ENCODE data around the gene CCR1. TPM values are rescaled to one million over a fixed set of nuclear protein-coding genes. Genes with fewer than 3 reads are reported as not detected.
"Not testable (repeated sequence)": the region's sequence is repeated elsewhere in the genome, so short reads cannot be mapped to it uniquely, and the experiment has no call there.

CCR1 gene
- total RNA-seq, 1 donor from 2014 or later, result 2.7 TPM

DNA sequence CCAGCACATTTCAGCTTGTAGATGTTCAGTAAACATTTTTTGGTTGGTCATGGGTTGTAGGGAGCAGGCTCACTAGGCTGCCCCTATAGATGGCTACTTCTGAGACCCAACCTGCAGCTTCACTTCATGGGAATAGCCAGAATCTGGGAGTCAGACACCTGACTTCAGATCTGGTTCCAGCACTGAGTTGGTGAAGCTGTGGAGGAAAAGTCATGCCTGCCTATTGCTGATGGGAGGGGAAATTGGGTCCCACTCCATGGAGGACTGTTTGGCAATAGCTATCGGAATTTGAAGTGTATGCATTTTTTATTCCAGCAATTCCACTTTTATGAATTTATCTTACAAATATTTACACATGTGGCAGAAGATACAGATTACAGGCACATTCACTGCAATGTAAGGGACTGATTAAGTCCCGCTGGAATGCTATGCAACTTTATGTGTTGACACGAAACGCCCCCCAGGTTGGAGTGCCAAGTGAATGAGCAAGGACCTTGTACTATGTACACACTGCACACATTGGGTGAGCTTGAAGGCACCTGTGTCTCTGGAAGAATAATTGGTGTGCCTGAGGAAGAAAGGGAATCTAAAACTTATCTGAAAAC, 7.8 kb upstream of the CCR1 start:
- ATAC-seq (ENCODE audit: poor library complexity) (no peak), DNase-seq (no peak)
- intact Hi-C loops (cut with DNase I), result no loop called here

GRCh38 chr3:46214751-46215352, 6.7 kb upstream of the CCR1 start:
- ATAC-seq (ENCODE audit: poor library complexity) (no peak), DNase-seq (no peak)
- intact Hi-C loops (cut with DNase I), result no loop called here

- ATAC-seq (ENCODE audit: poor library complexity) (no peak), DNase-seq (no peak)
- intact Hi-C loops (cut with DNase I), result no loop called here
Measured at GRCh38 chr3:46213201-46213600, 5.1 kb upstream of the CCR1 start.

- DNase-seq (no peak), ATAC-seq (ENCODE audit: poor library complexity) (no peak)
- intact Hi-C loops (cut with DNase I), result no loop called here
Measured at GRCh38 chr3:46212101-46212500, 4.0 kb upstream of the CCR1 start.

DNA sequence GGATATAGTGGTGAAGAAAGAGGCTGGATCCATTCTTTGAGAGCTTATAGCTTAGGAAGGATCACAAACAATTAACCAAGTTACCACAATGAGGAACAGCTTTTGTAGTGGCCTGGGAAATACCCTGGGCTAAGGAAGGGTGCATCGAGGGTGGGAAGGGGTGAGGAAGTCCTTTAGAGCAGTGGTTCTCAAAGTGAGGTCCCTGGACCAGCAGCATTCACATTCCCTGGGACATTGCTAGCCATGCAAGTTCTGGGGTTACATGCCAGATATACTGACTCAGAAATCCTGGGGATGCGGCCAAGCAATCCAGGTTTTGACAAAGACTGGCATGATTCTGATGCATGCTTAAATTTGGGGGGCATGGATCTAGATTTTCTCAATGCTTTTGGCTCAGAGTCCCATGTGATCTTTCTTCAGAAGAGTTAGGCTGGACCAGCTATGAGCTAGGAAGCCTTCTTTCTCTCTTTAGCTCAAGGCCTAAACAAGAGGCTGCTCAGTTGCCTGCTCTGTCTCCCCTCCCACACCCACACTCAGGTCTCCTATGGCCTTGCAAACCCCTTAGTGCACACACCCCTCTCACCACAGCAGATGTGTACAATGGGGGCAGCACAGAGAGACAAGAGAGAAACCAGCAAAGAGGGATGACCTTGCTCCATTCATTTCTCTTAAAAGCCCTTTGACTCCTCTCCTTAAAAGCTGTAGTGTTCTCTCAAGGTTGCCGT, 1.8 kb upstream of the CCR1 start:
- intact Hi-C loops (cut with DNase I), result no loop called here
- DNase-seq, result no peak
- ATAC-seq (ENCODE audit: poor library complexity), result no peak

- no peak for DNase-seq
- intact Hi-C loops (cut with DNase I), result no loop called here
- no peak for ATAC-seq (ENCODE audit: poor library complexity)
Measured at GRCh38 chr3:46209053-46209452, 940 bp upstream of the CCR1 start.

GRCh38 chr3:46207514-46207913, 599 bp downstream of the CCR1 start:
- DNase-seq; ATAC-seq (ENCODE audit: poor library complexity); intact Hi-C loops (cut with DNase I): not testable (repeated sequence)

GRCh38 chr3:46206282-46207015, 1.7 kb downstream of the CCR1 start:
- intact Hi-C loops (cut with DNase I), result no loop called here
- ATAC-seq (ENCODE audit: poor library complexity) (peak; percentile 24), DNase-seq (no peak)

DNA sequence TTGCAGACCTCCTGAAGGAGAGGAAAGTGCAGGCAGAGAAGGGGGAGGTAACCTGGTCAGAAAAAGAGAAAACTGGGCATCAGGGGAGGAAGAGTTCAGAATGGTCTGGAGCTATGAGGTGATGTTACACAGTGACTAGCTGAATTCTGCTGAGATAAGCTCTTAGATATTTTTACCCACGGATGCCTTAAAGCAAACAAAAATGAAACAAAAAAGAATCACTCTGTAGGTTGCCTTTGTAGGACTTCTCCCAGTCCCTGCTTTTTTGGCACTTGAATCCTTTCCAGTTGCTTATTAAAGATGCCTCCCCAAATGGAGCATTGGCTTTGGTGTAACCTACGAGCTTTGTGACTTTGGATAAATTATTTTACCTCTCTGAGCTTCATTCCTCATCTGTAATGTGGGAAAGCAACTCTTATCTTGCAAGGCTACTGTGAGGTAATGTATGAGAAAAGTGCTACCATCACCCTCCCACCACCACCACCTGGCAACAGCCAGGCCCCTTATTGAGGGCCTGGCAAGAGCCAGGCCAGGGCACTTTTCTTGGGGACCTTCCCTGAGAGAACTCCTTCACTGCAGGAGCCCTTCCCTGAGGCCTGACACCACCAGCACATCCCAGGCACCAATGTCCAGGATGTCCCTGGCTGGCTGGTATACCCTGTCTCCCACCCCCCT, 2.7 kb downstream of the CCR1 start:
- no peak for DNase-seq
- intact Hi-C loops (cut with DNase I), result no loop called here
- ATAC-seq (ENCODE audit: poor library complexity), result no peak

- ATAC-seq (ENCODE audit: poor library complexity) (no peak), DNase-seq (no peak)
- intact Hi-C loops (cut with DNase I), result no loop called here
Measured at GRCh38 chr3:46203681-46204080, 4.4 kb downstream of the CCR1 start.

GRCh38 chr3:46202535-46202934, 5.6 kb downstream of the CCR1 start:
- intact Hi-C loops (cut with DNase I), result no loop called here
- DNase-seq (no peak), ATAC-seq (ENCODE audit: poor library complexity) (no peak)

GRCh38 chr3:46200790-46201189, 7.3 kb downstream of the CCR1 start:
- no peak for ATAC-seq (ENCODE audit: poor library complexity)
- intact Hi-C loops (cut with DNase I), result no loop called here
- no peak for DNase-seq

DNA sequence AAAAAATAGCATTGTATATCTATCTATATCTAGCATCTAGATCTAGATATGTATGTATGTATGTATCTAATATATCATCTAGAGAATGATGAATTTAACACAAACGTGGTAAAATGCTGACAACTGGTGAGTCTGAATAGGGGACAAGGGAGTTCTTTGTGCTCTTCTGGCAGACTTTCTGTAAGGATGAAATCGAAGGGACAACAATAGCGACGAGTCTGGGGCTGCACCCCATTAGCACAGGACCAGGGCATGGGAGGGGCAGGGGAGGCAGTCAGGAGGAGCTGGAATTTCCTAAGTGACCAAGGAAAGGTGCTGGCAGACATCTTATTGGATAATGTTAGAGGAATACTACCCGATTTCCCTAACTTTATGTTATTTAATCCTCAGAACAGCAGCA, 7.9 kb downstream of the CCR1 start:
- no peak for DNase-seq
- intact Hi-C loops (cut with DNase I), result no loop called here
- ATAC-seq (ENCODE audit: poor library complexity), result no peak

DNA sequence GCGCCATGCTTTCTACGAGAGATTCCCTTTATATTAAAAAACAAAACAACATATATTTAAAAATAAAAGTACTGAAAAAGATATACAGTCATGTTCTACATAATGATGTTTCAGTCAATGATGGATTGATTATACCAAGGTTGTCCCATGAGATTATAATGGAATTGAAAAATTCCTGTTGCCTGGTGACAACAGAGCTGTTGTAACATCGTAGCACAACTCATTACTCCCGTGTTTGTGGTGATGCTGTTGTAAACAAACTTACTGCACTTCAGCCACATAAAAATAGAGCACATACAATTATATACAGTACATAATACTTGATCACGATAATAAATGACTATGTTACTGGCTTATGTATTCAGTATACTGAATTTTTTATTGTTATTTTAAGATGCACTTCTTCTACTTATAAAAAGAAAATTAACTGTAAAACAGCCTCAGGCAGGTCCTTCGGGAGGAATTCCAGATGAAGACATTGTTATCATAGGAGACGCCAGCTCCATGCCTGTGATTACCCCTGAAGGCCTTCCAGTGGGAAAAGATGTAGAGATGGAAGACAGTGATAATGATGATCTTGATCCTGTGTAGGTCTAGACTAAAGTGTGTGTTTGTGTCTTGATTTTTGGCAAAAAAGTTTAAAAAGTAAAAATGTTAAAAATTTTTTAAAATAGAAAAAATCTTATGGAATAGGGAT, 11.7 kb downstream of the CCR1 start:
- DNase-seq (no peak), ATAC-seq (ENCODE audit: poor library complexity) (no peak)
- intact Hi-C loops (cut with DNase I), result no loop called here

DNA sequence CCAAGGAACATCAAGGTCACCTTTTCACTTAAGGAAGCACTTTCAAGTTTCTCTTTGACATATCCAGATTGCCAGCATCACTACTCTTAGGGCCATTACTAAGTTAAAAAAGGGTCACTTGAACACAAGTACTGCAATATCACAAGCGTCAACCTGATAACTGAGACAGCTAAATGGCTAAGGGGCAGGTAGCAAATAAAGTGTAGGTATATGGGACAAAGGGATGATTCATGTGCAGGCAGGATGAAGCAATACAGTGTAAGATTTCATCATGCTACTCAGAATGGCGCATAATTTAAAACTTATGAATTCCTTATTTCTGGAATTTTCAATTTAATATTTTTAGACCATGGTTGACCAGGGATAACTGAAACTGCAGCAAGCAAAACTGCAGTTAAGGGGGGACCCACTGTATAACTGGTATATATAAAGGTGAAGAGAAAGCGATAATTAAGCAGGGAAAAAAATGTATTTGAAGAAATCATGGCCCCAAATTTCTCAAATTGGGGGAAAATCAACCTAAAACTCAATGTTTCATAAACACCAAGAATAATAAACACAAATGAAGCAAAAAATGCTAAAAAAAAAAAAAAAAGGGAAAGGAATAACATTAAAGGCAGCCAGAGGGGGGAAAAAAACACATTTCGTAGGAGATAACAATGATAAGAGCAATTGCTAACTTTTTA, 13.1 kb downstream of the CCR1 start:
- intact Hi-C loops (cut with DNase I), result no loop called here
- DNase-seq (no peak), ATAC-seq (ENCODE audit: poor library complexity) (no peak)

DNA sequence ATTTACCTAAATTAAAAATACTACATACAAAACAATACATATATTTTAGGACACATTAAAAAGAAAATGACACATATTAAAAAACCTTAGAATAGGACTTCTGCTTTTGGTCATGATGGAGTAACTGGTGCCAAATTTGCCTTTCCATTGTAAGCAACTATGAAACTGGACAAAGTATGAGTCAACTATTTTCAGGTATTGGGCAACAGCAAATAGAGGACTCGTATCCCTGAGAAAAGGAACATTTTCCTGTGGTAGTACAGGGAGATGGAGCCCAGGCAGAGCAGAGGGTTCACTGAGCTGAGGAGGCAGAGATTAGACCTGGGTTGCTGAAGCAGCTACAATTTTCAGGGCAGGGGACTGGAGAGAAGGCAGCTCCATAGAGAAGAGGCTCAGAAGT, 14.7 kb downstream of the CCR1 start:
- ATAC-seq (ENCODE audit: poor library complexity) (no peak), DNase-seq (no peak)
- intact Hi-C loops (cut with DNase I), result no loop called here

DNA sequence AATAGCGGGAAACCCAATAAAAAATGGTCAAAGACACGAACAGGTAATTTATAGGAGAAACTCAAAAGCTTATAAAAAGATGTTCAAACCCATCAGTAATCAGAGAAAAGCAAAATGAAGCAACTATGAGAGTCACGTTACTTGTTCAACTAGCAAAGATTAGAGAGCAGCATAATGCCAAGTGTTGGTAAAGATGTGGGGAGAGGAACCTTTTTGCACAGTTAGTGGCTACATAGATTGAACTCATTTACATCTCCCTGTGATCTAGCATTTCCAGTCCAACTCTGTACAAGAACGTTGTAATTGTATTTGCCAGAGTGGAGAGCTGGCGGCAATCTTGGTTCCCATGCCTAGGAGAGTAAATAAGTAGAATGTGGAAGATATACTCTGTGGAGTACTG, 15.2 kb downstream of the CCR1 start:
- no peak for ATAC-seq (ENCODE audit: poor library complexity)
- intact Hi-C loops (cut with DNase I), result no loop called here

GRCh38 chr3:46191730-46192129, 16.4 kb downstream of the CCR1 start:
- peak; percentile 38 for ATAC-seq (ENCODE audit: poor library complexity)
- intact Hi-C loops (cut with DNase I), result no loop called here

More for the DNA sequence above, 15.2 kb downstream of the CCR1 start:
- no peak for DNase-seq

More at GRCh38 chr3:46191730-46192129, 16.4 kb downstream of the CCR1 start:
- DNase-seq, result no peak

Measured in Right ventricle myocardium superior (tissue), 1 donor.